Left ventricle myocardium superior (tissue), 1 donor: ENCODE data around the gene GABRR1. TPM values are rescaled to one million over a fixed set of nuclear protein-coding genes. Genes with fewer than 3 reads are reported as not detected.
A peak's percentile ranks its signal among the peaks of the same experiment; 100 is the strongest.

Experiments
- ATAC-seq: fragments of 200-7000 bp; cut with Tn5 transposase; one replicate; pipeline ENCODE4 v1.9.1; 2020; ENCODE audit warnings: mild to moderate bottlenecking, moderate library complexity
- DNase-seq: peaks from one replicate; pipeline ENCODE4 v3.0.0-alpha.2; 2020
- intact Hi-C: fragments of 100-400 bp; cut with micrococcal nuclease; formaldehyde crosslinking; loops from one replicate; pipeline ENCODE4 v1.11.0; 2022
- total RNA-seq: library from RNA; stranded (reverse); fragmentation: NEBNext Ultra II Directional; extraction: Animal tissue kit (Norgen Biotek cat#: 25700); gene quantifications from one replicate; pipeline ENCODE4 v1.2.1, GENCODE V29; 2021
- donor health status: DM: no; HTN: yes; CAD: no; lungs with severe emphysema.

The GABRR1 gene
- total RNA-seq, 1 donor from 2014 or later: not detected

- DNase-seq (no peak), ATAC-seq (no peak)
- intact Hi-C loops: no loop called here
Measured at GRCh38 chr6:89180112-89180511, 37.0 kb downstream of the GABRR1 start.

GRCh38 chr6:89173634-89174033 lies 43.5 kb downstream of the GABRR1 start:
- ATAC-seq: no peak
- no peak for DNase-seq
- intact Hi-C loops: no loop called here

- no peak for DNase-seq
- ATAC-seq: no peak
- intact Hi-C loops: no loop called here
Measured at GRCh38 chr6:89172131-89172530, 45.0 kb downstream of the GABRR1 start.

- DNase-seq (peak; percentile 36), ATAC-seq (peak; percentile 94)
- intact Hi-C loops: no loop called here
Measured at GRCh38 chr6:89162047-89162371, 55.1 kb downstream of the GABRR1 start.

DNA sequence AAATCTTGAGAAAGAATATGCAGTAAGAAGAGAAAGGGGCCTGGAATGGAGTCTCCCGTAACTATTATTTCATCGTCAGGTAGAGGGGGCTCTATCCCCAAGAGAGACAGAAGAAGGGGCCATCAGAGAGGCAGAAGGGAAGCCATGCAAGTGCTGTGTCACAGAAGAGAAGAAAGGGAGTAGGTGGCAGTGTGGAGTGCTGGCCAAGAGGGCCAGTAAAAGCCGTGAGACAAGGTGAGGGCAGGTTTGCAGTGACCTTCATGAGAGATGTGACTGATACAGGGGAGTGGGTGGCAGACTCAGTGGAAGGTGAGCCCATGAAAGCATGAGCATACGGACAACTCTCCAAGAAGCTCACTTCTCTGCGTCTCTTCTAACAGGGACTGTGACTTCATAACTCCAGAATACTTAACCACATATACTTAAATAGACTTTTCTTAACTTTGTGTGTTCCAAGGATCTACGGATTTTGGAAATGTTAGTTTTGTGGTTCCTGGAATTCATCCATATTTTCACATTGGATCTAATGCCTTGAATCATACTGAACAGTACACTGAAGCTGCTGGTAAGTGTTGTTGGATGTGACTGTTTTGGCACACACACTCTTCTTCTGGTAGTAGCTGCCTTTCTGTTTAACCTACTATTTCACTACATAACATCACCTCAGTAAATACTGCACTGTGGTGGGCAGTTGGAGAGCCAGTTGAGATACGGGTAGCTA lies 55.7 kb downstream of the GABRR1 start:
- intact Hi-C loops: no loop called here
- DNase-seq: no peak
- ATAC-seq: peak; percentile 85

DNA sequence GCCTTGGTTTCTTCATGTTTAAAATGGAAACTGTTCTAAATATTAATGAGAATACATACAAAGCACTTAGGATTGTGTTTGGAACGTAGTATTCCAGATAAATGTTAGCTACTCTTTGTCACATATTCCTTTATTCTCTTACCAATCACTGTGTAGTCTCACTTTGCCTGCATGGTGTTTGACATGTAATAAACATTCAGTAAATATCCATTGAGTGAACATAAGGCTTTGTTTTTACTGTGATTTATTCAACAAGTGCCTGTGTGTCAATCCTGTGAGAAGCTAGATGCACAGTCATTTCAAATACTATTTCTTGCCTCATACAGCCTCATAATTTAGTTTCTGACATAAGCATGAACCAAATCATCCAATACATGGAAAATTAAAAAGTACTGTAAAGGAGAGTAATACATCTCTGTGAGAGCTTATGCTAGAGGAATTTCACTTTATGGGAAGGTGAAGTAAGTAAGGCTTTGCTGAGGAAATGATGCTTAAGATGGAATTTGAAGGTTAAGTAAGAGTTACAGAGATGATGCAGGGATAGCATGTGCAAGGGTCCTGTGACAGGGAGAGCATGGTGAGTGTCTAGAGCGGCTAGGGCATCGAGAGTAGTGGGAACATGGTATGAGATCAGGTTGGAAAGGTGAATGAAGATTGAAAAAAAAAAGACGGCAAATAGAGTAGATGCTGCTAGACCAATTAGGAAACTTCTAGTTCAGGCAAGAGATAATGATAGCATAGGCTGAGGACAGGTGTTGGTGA lies 56.6 kb downstream of the GABRR1 start:
- intact Hi-C loops: no loop called here
- no peak for ATAC-seq
- no peak for DNase-seq

DNA sequence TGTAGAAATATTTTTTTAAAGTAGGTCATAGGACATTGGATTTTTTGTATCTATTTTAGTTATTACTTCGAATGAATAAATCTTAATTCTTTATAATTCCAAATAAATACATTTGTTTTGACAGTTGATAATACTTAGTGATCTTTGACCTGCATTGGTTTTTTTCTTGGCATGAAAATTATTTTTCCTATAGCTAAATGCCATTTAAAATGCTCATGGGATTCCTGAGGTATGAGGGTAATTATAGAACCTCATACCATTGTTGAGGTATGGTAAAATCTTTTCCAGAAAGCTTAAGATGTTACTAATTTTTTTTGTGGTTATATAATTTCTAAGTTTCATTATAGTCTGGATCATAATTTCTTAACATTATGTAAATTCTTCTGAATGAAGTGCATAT lies 63.0 kb downstream of the GABRR1 start:
- DNase-seq (no peak), ATAC-seq (no peak)
- intact Hi-C loops: no loop called here

DNA sequence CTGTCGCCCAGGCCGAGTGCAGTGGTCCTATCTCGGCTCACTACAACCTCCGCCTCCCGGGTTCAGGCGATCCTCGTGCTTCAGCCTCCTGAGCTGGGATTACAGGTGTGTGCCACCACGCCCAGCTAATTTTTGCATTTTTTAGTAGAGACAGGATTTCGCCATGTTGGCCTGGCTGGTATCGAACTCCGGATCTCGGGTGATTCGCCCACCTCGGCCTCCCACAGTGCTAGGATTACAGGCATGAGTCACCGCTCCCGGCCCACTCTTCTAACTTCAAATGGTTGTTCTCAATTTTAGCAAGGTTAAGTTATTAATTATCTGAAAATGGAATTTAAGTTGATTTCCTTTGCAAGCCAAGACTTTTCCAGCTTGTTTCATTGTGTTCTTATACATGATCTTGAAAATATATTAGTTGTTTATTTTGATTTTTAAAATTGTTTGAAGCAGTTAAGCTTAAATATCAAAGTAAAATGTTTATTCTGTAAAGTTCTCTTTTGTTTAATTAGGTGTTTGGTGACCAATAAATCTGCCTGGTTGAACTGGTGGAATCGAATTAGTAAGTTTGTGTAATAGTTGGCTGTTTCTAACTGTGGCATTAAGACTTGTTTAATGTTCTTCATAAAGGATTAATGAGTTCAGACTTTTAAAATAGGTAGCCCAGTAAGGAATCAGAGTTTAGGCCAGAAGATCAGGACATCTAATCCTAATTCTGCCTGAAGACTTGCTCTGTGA lies 69.0 kb downstream of the GABRR1 start:
- no peak for DNase-seq
- ATAC-seq: no peak

DNA sequence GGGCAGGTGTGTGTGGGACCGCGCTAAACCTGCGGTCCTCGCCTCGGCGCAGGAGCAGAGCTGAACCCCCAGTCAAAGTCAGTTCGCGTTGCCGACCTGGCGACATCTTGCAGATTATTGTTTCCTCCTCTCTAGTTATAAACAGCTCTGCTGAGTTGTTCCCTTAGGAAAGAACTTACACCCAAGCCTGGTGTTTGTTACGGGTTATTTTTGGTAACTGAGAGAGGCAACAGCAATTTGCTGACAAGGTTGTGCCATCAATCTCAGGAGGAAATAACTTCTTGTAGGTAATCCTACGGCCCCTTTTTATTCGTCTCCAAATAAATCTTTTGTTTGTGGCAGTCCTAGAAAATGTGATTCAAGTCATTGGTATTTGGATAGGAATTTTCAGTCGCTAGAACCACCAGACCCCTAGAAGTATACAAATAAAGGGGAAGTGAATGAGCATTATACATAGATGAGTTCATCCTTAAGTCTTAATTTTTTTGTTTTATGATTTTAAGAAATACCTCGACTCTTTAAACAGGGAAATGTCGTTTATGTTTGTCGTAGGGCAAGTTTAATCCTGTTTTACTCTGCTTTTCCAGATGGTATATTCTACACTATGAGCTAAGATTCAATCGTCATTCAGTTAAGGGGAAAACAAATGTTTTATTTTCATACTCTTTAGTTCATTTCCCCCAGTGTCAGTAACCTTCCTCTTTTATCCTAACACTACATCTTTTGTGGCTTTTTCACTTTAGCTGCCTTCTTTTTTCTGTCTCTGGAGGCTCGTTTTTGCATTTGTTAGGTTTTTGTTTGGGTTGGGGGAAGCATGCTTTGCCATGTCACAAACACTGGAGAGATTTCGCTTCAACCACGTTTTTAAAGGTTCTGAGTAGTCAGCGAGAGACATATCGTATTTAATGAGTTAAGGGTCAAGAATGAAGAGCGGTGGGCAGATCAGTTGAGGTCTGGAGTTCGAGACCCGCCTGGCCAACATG lies 70.1 kb downstream of the GABRR1 start:
- intact Hi-C loops: no loop called here
- DNase-seq (peak; percentile 38), ATAC-seq (peak; percentile 64)

More for the DNA sequence above, 69.0 kb downstream of the GABRR1 start:
- intact Hi-C loops: no loop called here

- DNase-seq (peak; percentile 81), ATAC-seq (peak; percentile 98)
- intact Hi-C loops: no loop called here
Measured at GRCh38 chr6:89145956-89146717, 71.0 kb downstream of the GABRR1 start, which contains the start of gene PM20D2. PM20D2 (plus strand) TSS chr6:89146055; CDS start chr6:89146145, 90 bp downstream.

- intact Hi-C loops: no loop called here
- ATAC-seq (peak; percentile 6), DNase-seq (no peak)
Measured at GRCh38 chr6:89145091-89145955, 71.8 kb downstream of the GABRR1 start.

DNA sequence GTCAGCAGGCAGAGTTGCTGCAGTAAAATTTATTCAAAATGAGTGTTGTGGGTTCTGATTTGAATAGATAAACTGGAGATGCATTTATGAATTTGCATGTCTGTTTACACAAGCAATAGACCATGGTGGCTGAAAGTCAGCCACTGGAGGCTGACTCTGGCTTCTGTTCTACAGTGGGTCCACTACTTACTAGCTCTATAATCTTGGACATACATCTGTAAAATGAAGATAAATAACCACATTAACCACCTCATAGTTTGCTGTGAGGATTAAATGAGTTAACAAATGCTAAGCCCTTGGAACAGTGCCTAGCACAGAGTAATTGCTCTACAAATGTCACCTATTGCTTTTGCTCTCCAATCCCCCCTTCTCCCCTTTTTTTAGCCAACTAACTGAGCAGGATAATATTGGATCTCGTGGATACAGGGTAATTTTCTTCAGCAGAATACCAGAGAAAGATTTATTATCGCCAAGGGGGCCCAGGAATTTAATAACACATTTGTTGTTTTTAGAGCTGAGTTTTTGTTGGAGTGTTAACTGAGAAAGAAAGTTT lies 72.7 kb downstream of the GABRR1 start:
- intact Hi-C loops: no loop called here
- DNase-seq (no peak), ATAC-seq (no peak)

GRCh38 chr6:89140347-89141156 lies 76.6 kb downstream of the GABRR1 start:
- DNase-seq (no peak), ATAC-seq (peak; percentile 93)
- intact Hi-C loops: no loop called here

DNA sequence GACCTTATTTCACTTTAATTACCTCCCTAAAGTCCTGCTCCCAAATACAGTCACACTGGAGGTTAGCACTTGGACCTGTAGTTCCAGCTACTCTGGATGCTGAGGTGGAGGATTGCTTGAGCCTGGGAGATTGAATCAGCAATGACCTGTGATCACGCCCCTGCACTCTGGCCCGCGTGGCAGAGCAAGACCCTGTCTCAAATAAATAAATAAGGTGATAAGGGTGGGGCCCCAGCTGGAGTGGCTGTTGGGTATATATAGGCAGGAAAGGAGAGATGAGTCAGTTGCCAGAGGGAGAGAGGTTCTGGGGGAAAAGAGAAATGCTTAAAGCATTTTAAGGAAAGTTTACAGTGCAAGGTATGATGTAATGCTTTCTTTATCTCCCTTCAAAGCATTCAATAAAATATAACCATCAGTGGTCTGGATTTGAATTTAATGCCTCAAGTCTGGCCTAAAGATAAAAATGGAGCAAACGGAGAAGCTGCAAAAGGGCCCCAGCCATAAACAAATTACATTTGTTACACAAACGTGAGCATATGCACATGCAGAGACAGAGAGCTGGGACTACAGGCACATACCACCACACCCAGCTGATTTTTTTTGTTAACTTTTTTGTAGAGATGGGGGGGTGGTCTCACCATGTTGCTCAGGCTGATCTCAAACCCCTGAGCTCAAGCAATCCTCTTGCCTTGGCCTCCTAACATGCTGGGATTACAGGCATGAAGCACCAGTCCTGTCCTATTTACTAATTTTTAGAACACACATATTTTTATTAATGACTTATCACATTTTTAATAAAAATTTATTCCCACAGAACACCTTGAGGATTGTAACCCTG lies 77.4 kb downstream of the GABRR1 start:
- intact Hi-C loops: no loop called here
- ATAC-seq (no peak), DNase-seq (no peak)

- ATAC-seq (peak; percentile 46), DNase-seq (no peak)
- intact Hi-C loops: no loop called here
Measured at GRCh38 chr6:89138173-89138572, 79.0 kb downstream of the GABRR1 start.
